Measurements from ENCODE around the gene EGR2.

Gene EGR2

DNA sequence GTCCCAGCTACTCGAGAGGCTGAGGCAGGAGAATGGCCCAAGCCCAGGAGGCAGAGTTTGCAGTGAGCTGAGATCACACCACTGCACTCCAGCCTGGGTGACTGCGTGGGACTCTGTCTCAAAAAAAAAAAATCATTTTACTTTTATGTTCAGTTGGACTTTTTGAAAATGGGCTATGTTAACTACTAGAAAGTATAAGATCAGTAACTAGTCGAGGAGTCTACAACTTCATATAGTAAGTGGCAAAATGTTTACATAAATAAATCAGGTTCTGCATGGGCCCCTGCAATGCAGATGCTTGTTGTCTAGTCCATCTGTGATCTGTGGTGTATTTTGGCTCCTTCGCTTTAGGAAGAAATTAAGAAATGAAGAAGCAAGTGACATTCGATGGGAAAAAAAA lies 23.9 kb downstream of the EGR2 start:
- H3K27me3 ChIP-seq (ENCODE audit: insufficient read depth, poor library complexity, severe bottlenecking), result peaks cover 6% of the 10 kb centered on the region
- TF ChIP-seq POLR2AphosphoS5 (IDR thresholded peaks at IDR 0.05; ENCODE audit: low read depth), result no peak
- no peak for TF ChIP-seq SPI1 (IDR thresholded peaks at IDR 0.05; ENCODE audit: borderline replicate concordance, low read depth)
- TF ChIP-seq, protein P1, sequence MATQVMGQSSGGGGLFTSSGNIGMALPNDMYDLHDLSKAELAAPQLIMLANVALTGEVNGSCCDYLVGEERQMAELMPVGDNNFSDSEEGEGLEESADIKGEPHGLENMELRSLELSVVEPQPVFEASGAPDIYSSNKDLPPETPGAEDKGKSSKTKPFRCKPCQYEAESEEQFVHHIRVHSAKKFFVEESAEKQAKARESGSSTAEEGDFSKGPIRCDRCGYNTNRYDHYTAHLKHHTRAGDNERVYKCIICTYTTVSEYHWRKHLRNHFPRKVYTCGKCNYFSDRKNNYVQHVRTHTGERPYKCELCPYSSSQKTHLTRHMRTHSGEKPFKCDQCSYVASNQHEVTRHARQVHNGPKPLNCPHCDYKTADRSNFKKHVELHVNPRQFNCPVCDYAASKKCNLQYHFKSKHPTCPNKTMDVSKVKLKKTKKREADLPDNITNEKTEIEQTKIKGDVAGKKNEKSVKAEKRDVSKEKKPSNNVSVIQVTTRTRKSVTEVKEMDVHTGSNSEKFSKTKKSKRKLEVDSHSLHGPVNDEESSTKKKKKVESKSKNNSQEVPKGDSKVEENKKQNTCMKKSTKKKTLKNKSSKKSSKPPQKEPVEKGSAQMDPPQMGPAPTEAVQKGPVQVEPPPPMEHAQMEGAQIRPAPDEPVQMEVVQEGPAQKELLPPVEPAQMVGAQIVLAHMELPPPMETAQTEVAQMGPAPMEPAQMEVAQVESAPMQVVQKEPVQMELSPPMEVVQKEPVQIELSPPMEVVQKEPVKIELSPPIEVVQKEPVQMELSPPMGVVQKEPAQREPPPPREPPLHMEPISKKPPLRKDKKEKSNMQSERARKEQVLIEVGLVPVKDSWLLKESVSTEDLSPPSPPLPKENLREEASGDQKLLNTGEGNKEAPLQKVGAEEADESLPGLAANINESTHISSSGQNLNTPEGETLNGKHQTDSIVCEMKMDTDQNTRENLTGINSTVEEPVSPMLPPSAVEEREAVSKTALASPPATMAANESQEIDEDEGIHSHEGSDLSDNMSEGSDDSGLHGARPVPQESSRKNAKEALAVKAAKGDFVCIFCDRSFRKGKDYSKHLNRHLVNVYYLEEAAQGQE (IDR thresholded peaks at IDR 0.05; ENCODE audit: insufficient replicate concordance, low read depth), result no peak
- no peak for DNase-seq (ENCODE audit: low read depth in 1 of 2, low spot score in 1 of 2)
- no peak overlapping the region for H3K27ac ChIP-seq (replicated peaks)
- no peak overlapping the region for H3K4me3 ChIP-seq (replicated peaks; ENCODE audit: insufficient read depth, low read length)

- Histone ChIP-seq H3K4me3 (replicated peaks; ENCODE audit: insufficient read depth, low read length) (no peak overlapping the region), H3K27me3 (ENCODE audit: insufficient read depth, poor library complexity, severe bottlenecking) (peaks cover 2% of the 10 kb centered on the region), H3K27ac (replicated peaks) (no peak overlapping the region)
- TF ChIP-seq, protein P2, sequence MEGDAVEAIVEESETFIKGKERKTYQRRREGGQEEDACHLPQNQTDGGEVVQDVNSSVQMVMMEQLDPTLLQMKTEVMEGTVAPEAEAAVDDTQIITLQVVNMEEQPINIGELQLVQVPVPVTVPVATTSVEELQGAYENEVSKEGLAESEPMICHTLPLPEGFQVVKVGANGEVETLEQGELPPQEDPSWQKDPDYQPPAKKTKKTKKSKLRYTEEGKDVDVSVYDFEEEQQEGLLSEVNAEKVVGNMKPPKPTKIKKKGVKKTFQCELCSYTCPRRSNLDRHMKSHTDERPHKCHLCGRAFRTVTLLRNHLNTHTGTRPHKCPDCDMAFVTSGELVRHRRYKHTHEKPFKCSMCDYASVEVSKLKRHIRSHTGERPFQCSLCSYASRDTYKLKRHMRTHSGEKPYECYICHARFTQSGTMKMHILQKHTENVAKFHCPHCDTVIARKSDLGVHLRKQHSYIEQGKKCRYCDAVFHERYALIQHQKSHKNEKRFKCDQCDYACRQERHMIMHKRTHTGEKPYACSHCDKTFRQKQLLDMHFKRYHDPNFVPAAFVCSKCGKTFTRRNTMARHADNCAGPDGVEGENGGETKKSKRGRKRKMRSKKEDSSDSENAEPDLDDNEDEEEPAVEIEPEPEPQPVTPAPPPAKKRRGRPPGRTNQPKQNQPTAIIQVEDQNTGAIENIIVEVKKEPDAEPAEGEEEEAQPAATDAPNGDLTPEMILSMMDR (IDR thresholded peaks at IDR 0.05; ENCODE audit: insufficient read depth, low read length), result no peak
- TF ChIP-seq SPI1 (IDR thresholded peaks at IDR 0.05; ENCODE audit: borderline replicate concordance, low read depth), result no peak
- TF ChIP-seq GABPA (IDR thresholded peaks at IDR 0.05; ENCODE audit: low read depth), result no peak
- TF ChIP-seq POLR2AphosphoS5 (IDR thresholded peaks at IDR 0.05; ENCODE audit: low read depth), result no peak
- TF ChIP-seq, protein P1 (IDR thresholded peaks at IDR 0.05; ENCODE audit: insufficient replicate concordance, low read depth), result no peak
- DNase-seq (ENCODE audit: low read depth in 1 of 2, low spot score in 1 of 2), result no peak
Measured at GRCh38 chr10:62790571-62790970, 25.6 kb downstream of the EGR2 start.

GRCh38 chr10:62790019-62790555 lies 26.1 kb downstream of the EGR2 start:
- TF ChIP-seq, protein P2 (IDR thresholded peaks at IDR 0.05; ENCODE audit: insufficient read depth, low read length), result no peak
- TF ChIP-seq SPI1 (IDR thresholded peaks at IDR 0.05; ENCODE audit: borderline replicate concordance, low read depth) (no peak), POLR2AphosphoS5 (IDR thresholded peaks at IDR 0.05; ENCODE audit: low read depth) (no peak), GABPA (IDR thresholded peaks at IDR 0.05; ENCODE audit: low read depth) (no peak)
- TF ChIP-seq, protein P1 (IDR thresholded peaks at IDR 0.05; ENCODE audit: insufficient replicate concordance, low read depth), result no peak
- no peak overlapping the region for H3K27ac ChIP-seq (replicated peaks)
- H3K4me3 ChIP-seq (replicated peaks; ENCODE audit: insufficient read depth, low read length), result no peak overlapping the region
- DNase-seq (ENCODE audit: low read depth in 1 of 2, low spot score in 1 of 2), result no peak
- peaks cover 2% of the 10 kb centered on the region for H3K27me3 ChIP-seq (ENCODE audit: insufficient read depth, poor library complexity, severe bottlenecking)
